IMR-90 (cell line): ENCODE data around the gene NFAT5. TPM values are rescaled to one million over a fixed set of nuclear protein-coding genes. Genes with fewer than 3 reads are reported as not detected.

Experiments used
- ATAC-seq: fragments of 200-7000 bp; cut with Tn5 transposase; 2 replicates; pipeline ENCODE4 v1.9.1; 2020; ENCODE audit warnings: low read depth, mild to moderate bottlenecking, moderate library complexity
- BruUV-seq: library from RNA; stranded (reverse); fragments of 400-500 nt; replicated peaks from 2 replicates; lab custom pipeline; 2021; lab: Mats Ljungman, UMichigan
- CTCF ChIA-PET: fragments of 300-600 bp; formaldehyde crosslinking; extraction: SDS; loops from one replicate; lab custom pipeline; 2021; ENCODE audit warnings: antibody characterized with exemption; lab: Yijun Ruan, JAX
- POLR2A ChIA-PET: fragments of 300-600 bp; sonication (Branson Sonifier 250); formaldehyde crosslinking; loops from one replicate; lab custom pipeline; 2022; ENCODE audit warnings: antibody characterized with exemption; ENCODE audit not compliant: unreplicated experiment; lab: Charles Lee
- DNase-seq: peaks from one replicate; pipeline ENCODE4 v3.0.0; 2013
- H2AFZ ChIP-seq: replicated peaks from 2 replicates; pipeline ENCODE3; 2013; ENCODE audit warnings: low read length, mild to moderate bottlenecking; ENCODE audit not compliant: poor library complexity
- H2AK5ac ChIP-seq: 2 replicates; pipeline ENCODE4 v1.6.1; 2013; ENCODE audit warnings: low read depth, low read length, inconsistent platforms
- H2AK9ac ChIP-seq: replicated peaks from 2 replicates; pipeline ENCODE3; 2013; ENCODE audit warnings: mild to moderate bottlenecking, low read depth, low read length, moderate library complexity; ENCODE audit not compliant: poor library complexity
- H2BK120ac ChIP-seq: 2 replicates; pipeline ENCODE4 v1.6.1; 2013; ENCODE audit warnings: low read depth, low read length, inconsistent platforms
- H2BK15ac ChIP-seq: 3 replicates; pipeline ENCODE4 v1.6.1; 2013; ENCODE audit warnings: low read depth, low read length, inconsistent platforms
- H2BK20ac ChIP-seq: 2 replicates; pipeline ENCODE4 v1.6.1; 2013; ENCODE audit warnings: low read depth, mild to moderate bottlenecking, inconsistent platforms, low read length, moderate library complexity
- H2BK5ac ChIP-seq: 2 replicates; pipeline ENCODE4 v1.6.1; 2013; ENCODE audit warnings: mild to moderate bottlenecking, low read depth, low read length, inconsistent platforms; ENCODE audit not compliant: poor library complexity, severe bottlenecking
- H3K14ac ChIP-seq: replicated peaks from 2 replicates; pipeline ENCODE4 v1.6.1; 2013; ENCODE audit warnings: low read depth, low read length, inconsistent platforms
- H3K18ac ChIP-seq: 2 replicates; pipeline ENCODE4 v1.6.1; 2013; ENCODE audit warnings: low read depth, low read length, control low read depth
- H3K23ac ChIP-seq: 2 replicates; pipeline ENCODE4 v1.6.1; 2013; ENCODE audit warnings: low read depth, low read length, inconsistent platforms
- H3K27ac ChIP-seq: 2 replicates; pipeline ENCODE4 v1.5.1; 2013; ENCODE audit warnings: mild to moderate bottlenecking, control low read depth, low read length; ENCODE audit not compliant: insufficient read depth
- H3K27me3 ChIP-seq: 2 replicates; pipeline ENCODE4 v1.6.1; 2013; ENCODE audit warnings: low read length; ENCODE audit not compliant: control insufficient read depth, insufficient read depth
- H3K36me3 ChIP-seq: 2 replicates; pipeline ENCODE4 v1.6.1; 2013; ENCODE audit warnings: low read length, mixed read lengths; ENCODE audit not compliant: control insufficient read depth, insufficient read depth
- H3K4ac ChIP-seq: 2 replicates; pipeline ENCODE4 v1.6.1; 2013; ENCODE audit warnings: low read depth, low read length, inconsistent platforms
- H3K4me1 ChIP-seq: 2 replicates; pipeline ENCODE4 v1.6.1; 2013; ENCODE audit warnings: low read length, mixed read lengths; ENCODE audit not compliant: control insufficient read depth, insufficient read depth
- H3K4me2 ChIP-seq: 2 replicates; pipeline ENCODE4 v1.6.1; 2013; ENCODE audit warnings: low read depth, mild to moderate bottlenecking, control low read depth, low read length, moderate library complexity
- H3K4me3 ChIP-seq: 2 replicates; pipeline ENCODE4 v1.5.1; 2013; ENCODE audit warnings: low read depth, mild to moderate bottlenecking, control low read depth, low read length, moderate library complexity; ENCODE audit not compliant: insufficient read depth
- H3K56ac ChIP-seq: 2 replicates; pipeline ENCODE4 v1.6.1; 2013; ENCODE audit warnings: low read length, inconsistent platforms; ENCODE audit not compliant: insufficient read depth; ENCODE audit errors: extremely low read depth
- H3K79me1 ChIP-seq, 2 experiments: 2 replicates each; pipeline ENCODE4 v1.6.1; 2013; ENCODE audit warnings: low read length in 2 of 2, inconsistent platforms in 1 of 2, low read depth in 1 of 2
- H3K9ac ChIP-seq: 2 replicates; pipeline ENCODE4 v1.6.1; 2013; ENCODE audit warnings: low read depth, low read length, control low read depth
- H3K9me1 ChIP-seq: 2 replicates; pipeline ENCODE4 v1.6.1; 2013; ENCODE audit warnings: low read length, inconsistent platforms; ENCODE audit not compliant: insufficient read depth
- H3K9me3 ChIP-seq: 2 replicates; pipeline ENCODE4 v1.6.1; 2013; ENCODE audit warnings: low read length; ENCODE audit not compliant: control insufficient read depth, insufficient read depth
- H4K20me1 ChIP-seq: 2 replicates; pipeline ENCODE4 v1.6.1; 2013; ENCODE audit warnings: low read length, inconsistent platforms; ENCODE audit not compliant: insufficient read depth
- H4K5ac ChIP-seq: 2 replicates; pipeline ENCODE4 v1.6.1; 2013; ENCODE audit warnings: mild to moderate bottlenecking, low read depth, low read length, control low read depth
- H4K8ac ChIP-seq, 2 experiments: 2 replicates each; pipeline ENCODE4 v1.6.1; 2013; ENCODE audit warnings: low read depth in 2 of 2, low read length in 2 of 2, control low read depth in 1 of 2, inconsistent platforms in 1 of 2
- H4K91ac ChIP-seq: 2 replicates; pipeline ENCODE4 v1.6.1; 2013; ENCODE audit warnings: low read depth, low read length, inconsistent platforms; ENCODE audit not compliant: insufficient read depth
- BHLHE40 ChIP-seq: fragments of 150-350 bp; IDR thresholded peaks from 2 replicates; pipeline ENCODE4 v1.6.1; 2016; ENCODE audit warnings: mild to moderate bottlenecking, low read depth, low read length
- CEBPB ChIP-seq: IDR thresholded peaks from 2 replicates; pipeline ENCODE4 v1.6.1; 2012; ENCODE audit warnings: low read depth, low read length, improper control_type of control experiment
- CHD1 ChIP-seq: IDR thresholded peaks from 2 replicates; pipeline ENCODE4 v1.6.1; 2012; ENCODE audit warnings: low read depth, low read length, improper control_type of control experiment
- MAFK ChIP-seq: IDR thresholded peaks from 2 replicates; pipeline ENCODE4 v1.6.1; 2012; ENCODE audit warnings: low read depth, low read length, improper control_type of control experiment
- MAZ ChIP-seq: IDR thresholded peaks from 2 replicates; pipeline ENCODE4 v1.6.1; 2012; ENCODE audit warnings: low read depth, mild to moderate bottlenecking, low read length, improper control_type of control experiment, moderate library complexity, borderline replicate concordance
- MXI1 ChIP-seq: IDR thresholded peaks from 2 replicates; pipeline ENCODE4 v1.6.1; 2012; ENCODE audit warnings: low read depth, mild to moderate bottlenecking, low read length, moderate library complexity, borderline replicate concordance
- POLR2A ChIP-seq: IDR thresholded peaks from 2 replicates; pipeline ENCODE4 v1.6.1; 2012; ENCODE audit warnings: mild to moderate bottlenecking, low read depth, low read length
- RCOR1 ChIP-seq: IDR thresholded peaks from 2 replicates; pipeline ENCODE4 v1.6.1; 2012; ENCODE audit warnings: mild to moderate bottlenecking, low read length, improper control_type of control experiment; ENCODE audit not compliant: insufficient replicate concordance
- RFX5 ChIP-seq: IDR thresholded peaks from 2 replicates; pipeline ENCODE4 v1.8.0; 2012; ENCODE audit warnings: low read depth, mild to moderate bottlenecking, low read length, moderate library complexity
- USF2 ChIP-seq: fragments of 150-350 bp; IDR thresholded peaks from 2 replicates; pipeline ENCODE4 v1.6.1; 2017; ENCODE audit warnings: mild to moderate bottlenecking, antibody characterized with exemption, low read length, low read depth
- dilution Hi-C: fragments of 300-500 bp; cut with HindIII; formaldehyde crosslinking; loops from one replicate; pipeline ENCODE4 v1.14.3; 2018; ENCODE audit warnings: low sequenced_read_pairs; ENCODE audit not compliant: unreplicated experiment
- in situ Hi-C: fragments of 300-500 bp; cut with MboI; formaldehyde crosslinking; loops from 3 replicates; pipeline ENCODE4 v1.14.3; 2019; ENCODE audit warnings: low sequenced_read_pairs, inconsistent platforms, mixed read lengths
- intact Hi-C: fragments of 100-400 bp; cut with micrococcal nuclease; formaldehyde crosslinking; loops from 2 replicates; pipeline ENCODE4 v1.10.0; 2022
- polyA plus RNA-seq, 3 experiments: library from polyadenylated mRNA; depleted of rRNA; stranded (reverse); fragments of >200 nt; gene quantifications; 2 replicates each; pipeline ENCODE4 v1.2.3, GENCODE V29; 2012; ENCODE audit warnings: low replicate concordance in 1 of 3
- total RNA-seq: library from RNA; depleted of rRNA; stranded (reverse); fragments of >200 nt; gene quantifications from 2 replicates; pipeline ENCODE4 v1.2.3, GENCODE V29; 2012

Gene NFAT5
- total and polyA plus RNA-seq, 2 of the 4 experiments (the other 2 are of a cell fraction), result 10.9 to 20.1 TPM

DNA sequence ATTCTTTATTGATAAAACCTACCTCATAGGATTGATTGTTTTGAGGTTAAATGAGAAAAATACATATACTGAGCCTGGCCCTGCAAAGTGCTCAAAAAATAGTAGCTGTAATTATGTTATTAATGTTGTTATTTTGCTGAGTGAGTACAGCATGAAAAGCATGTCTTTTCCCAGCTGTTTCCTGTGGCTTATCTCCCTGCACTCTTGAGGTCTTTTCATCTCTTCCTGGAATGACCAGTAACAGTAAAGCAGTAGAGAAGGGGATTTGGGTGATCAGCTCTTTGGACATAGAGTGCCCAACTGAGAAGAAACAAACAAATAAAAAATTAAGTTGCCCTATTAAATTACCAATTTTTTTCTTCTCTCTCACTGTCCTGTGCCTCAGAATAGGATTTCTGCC lies 53.7 kb downstream of the NFAT5 start:
- Histone ChIP-seq H4K8ac (no peak overlapping the region), H3K14ac (no peak overlapping the region), H3K4me2 (no peak overlapping the region), H3K36me3 (peaks cover 11% of the 10 kb centered on the region; the same call in 1 of the 2 replicates), H3K4me1 (peaks cover 3% of the 10 kb centered on the region; the same call in 1 of the 2 replicates), H3K79me1 (peaks cover 23 to 63% of the 10 kb centered on the region in 2 experiments), H2BK5ac (no peak overlapping the region), H2AK9ac (no peak overlapping the region), H4K91ac (no peak overlapping the region), H3K4ac (no peak overlapping the region), H2BK120ac (no peak overlapping the region), H2AK5ac (no peak overlapping the region), H3K18ac (no peak overlapping the region), H2BK20ac (no peak overlapping the region), H3K4me3 (no peak overlapping the region), H2AFZ (no peak overlapping the region), H3K23ac (no peak overlapping the region), H2BK15ac (no peak overlapping the region), H3K56ac (no peak overlapping the region), H3K27me3 (no peaks in the 10 kb centered on the region), H3K9me1 (peaks cover 7% of the 10 kb centered on the region), H3K27ac (no peak overlapping the region), H4K20me1 (peaks cover 69% of the 10 kb centered on the region), H3K9me3 (no peaks in the 10 kb centered on the region), H4K5ac (no peak overlapping the region), H3K9ac (no peak overlapping the region)
- TF ChIP-seq CHD1 (no peak), RFX5 (no peak), MXI1 (no peak), RCOR1 (no peak), BHLHE40 (no peak), MAZ (no peak), USF2 (no peak), CEBPB (no peak), POLR2A (no peak), MAFK (no peak)
- in situ Hi-C loops (no loop called here), intact Hi-C loops (no loop called here), dilution Hi-C loops (no loop called here)
- ChIA-PET POLR2A (no interaction called here), CTCF (no interaction called here)
- no TSS peak for BruUV-seq
- ATAC-seq (no peak; the same call in 1 of the 2 replicates), DNase-seq (no peak)
